Caco-2 (cell line): ENCODE data around the gene TEX19. TPM values are rescaled to one million over a fixed set of nuclear protein-coding genes. Genes with fewer than 3 reads are reported as not detected.

Experiments used
- BruUV-seq: library from RNA; stranded (reverse); fragments of 400-500 nt; replicated peaks from 2 replicates; lab custom pipeline; 2021; lab: Mats Ljungman, UMichigan
- CTCF ChIA-PET: fragments of 300-600 bp; sonication (Branson Sonifier 250); formaldehyde crosslinking; loops from one replicate; lab custom pipeline; 2022; ENCODE audit warnings: antibody characterized with exemption; lab: Charles Lee
- POLR2A ChIA-PET: fragments of 300-600 bp; sonication (Branson Sonifier 250); formaldehyde crosslinking; loops from one replicate; lab custom pipeline; 2022; ENCODE audit warnings: antibody characterized with exemption; lab: Charles Lee
- DNase-seq, 2 experiments: peaks; one replicate each; pipeline versions ENCODE4 v3.0.0 to v3.0.0-alpha.2; 2020 to 2022
- H3K27me3 ChIP-seq: replicated peaks from 2 replicates; pipeline ENCODE4 v1.6.0; 2011; ENCODE audit warnings: low read length; ENCODE audit not compliant: control insufficient read depth, insufficient read depth
- H3K36me3 ChIP-seq: 2 replicates; pipeline ENCODE4 v1.5.1; 2011; ENCODE audit warnings: low read length; ENCODE audit not compliant: control insufficient read depth, insufficient read depth
- H3K4me1 ChIP-seq: fragments of 250-450 bp; sonication (Bioruptor Pico); 2 replicates; pipeline ENCODE4 v1.5.1; 2020; ENCODE audit warnings: mild to moderate bottlenecking
- H3K4me3 ChIP-seq: 2 replicates; pipeline ENCODE4 v1.5.1; 2011; ENCODE audit warnings: low read depth, mild to moderate bottlenecking, control low read depth, low read length
- H3K9me3 ChIP-seq: fragments of 250-450 bp; sonication (Bioruptor Pico); 2 replicates; pipeline ENCODE4 v1.5.1; 2020; ENCODE audit warnings: mild to moderate bottlenecking, moderate library complexity
- H3K27ac Mint-ChIP-seq: one replicate; pipeline ENCODE4 v1.8.0; 2022; ENCODE audit warnings: mixed read lengths; ENCODE audit not compliant: unreplicated experiment
- H3K27me3 Mint-ChIP-seq: one replicate; pipeline ENCODE4 v1.8.0; 2022; ENCODE audit warnings: mixed read lengths; ENCODE audit not compliant: insufficient read depth, unreplicated experiment
- H3K36me3 Mint-ChIP-seq: one replicate; pipeline ENCODE4 v1.8.0; 2022; ENCODE audit warnings: mild to moderate bottlenecking, mixed read lengths; ENCODE audit not compliant: insufficient read depth, unreplicated experiment
- H3K4me1 Mint-ChIP-seq: one replicate; pipeline ENCODE4 v1.8.0; 2022; ENCODE audit warnings: low read depth, mixed read lengths; ENCODE audit not compliant: unreplicated experiment
- H3K4me3 Mint-ChIP-seq: one replicate; pipeline ENCODE4 v1.8.0; 2022; ENCODE audit warnings: mild to moderate bottlenecking, moderate library complexity, mixed read lengths; ENCODE audit not compliant: unreplicated experiment
- H3K9me3 Mint-ChIP-seq: one replicate; pipeline ENCODE4 v1.8.0; 2022; ENCODE audit warnings: mixed read lengths; ENCODE audit not compliant: unreplicated experiment
- CTCF ChIP-seq, 2 experiments: fragments of 200-600 bp in 1 of 2; IDR thresholded peaks; 1 replicate in 1 of 2; 2 replicates in 1 of 2; pipeline versions ENCODE4 v1.5.1 to v1.8.0; 2011 to 2022; ENCODE audit warnings: antibody characterized with exemption in 1 of 2, control low read depth in 1 of 2, inconsistent platforms in 1 of 2, low read depth in 1 of 2, low read length in 1 of 2, mild to moderate bottlenecking in 1 of 2, moderate library complexity in 1 of 2; ENCODE audit not compliant: insufficient read depth in 1 of 2, severe bottlenecking in 1 of 2, unreplicated experiment in 1 of 2
- intact Hi-C: fragments of 100-400 bp; cut with micrococcal nuclease; formaldehyde crosslinking; loops from one replicate; pipeline ENCODE4 v1.10.0; 2022; ENCODE audit not compliant: unreplicated experiment
- total RNA-seq: library from RNA; stranded (reverse); gene quantifications from 2 replicates; pipeline ENCODE4 v1.2.3, GENCODE V29; 2022

The TEX19 gene
- total RNA-seq, 1 experiment from 2014 or later, result 4.2 TPM

GRCh38 chr17:82322526-82323453, 36.3 kb upstream of the TEX19 start:
- no peak overlapping the region for H3K4me3 Mint-ChIP-seq
- H3K4me1 Mint-ChIP-seq, result no peaks in the 10 kb centered on the region
- ChIA-PET POLR2A (no interaction called here), CTCF (interaction anchor here (0.6 to 1.2 kb wide), 3 partner anchors 18 to 86 kb away, joined by 5 to 7 read pairs (median 6); no protein-coding TSS in a partner anchor)
- BruUV-seq, result no TSS peak
- no peaks in the 10 kb centered on the region for H3K9me3 Mint-ChIP-seq
- no peak for DNase-seq
- no peaks in the 10 kb centered on the region for H3K27me3 Mint-ChIP-seq
- no peaks in the 10 kb centered on the region for H3K9me3 ChIP-seq
- H3K27me3 ChIP-seq, result no peaks in the 10 kb centered on the region
- intact Hi-C loops, result no loop called here
- no peak for TF ChIP-seq CTCF (IDR thresholded peaks at IDR 0.05; ENCODE audit: insufficient read depth in 1 of 2, low read depth in 1 of 2, low read length in 1 of 2, severe bottlenecking in 1 of 2, unreplicated experiment in 1 of 2)
- peaks cover 5% of the 10 kb centered on the region for H3K36me3 Mint-ChIP-seq
- no peak overlapping the region for H3K4me3 ChIP-seq
- no peaks in the 10 kb centered on the region for H3K36me3 ChIP-seq
- H3K27ac Mint-ChIP-seq, result no peak overlapping the region
- H3K4me1 ChIP-seq, result peaks cover 17% of the 10 kb centered on the region

GRCh38 chr17:82323514-82324234, 35.4 kb upstream of the TEX19 start:
- Mint-ChIP-seq H3K27ac (no peak overlapping the region), H3K9me3 (no peaks in the 10 kb centered on the region), H3K27me3 (no peaks in the 10 kb centered on the region), H3K36me3 (peaks cover 5% of the 10 kb centered on the region), H3K4me3 (no peak overlapping the region), H3K4me1 (no peaks in the 10 kb centered on the region)
- no peak for TF ChIP-seq CTCF (IDR thresholded peaks at IDR 0.05; ENCODE audit: insufficient read depth in 1 of 2, low read depth in 1 of 2, low read length in 1 of 2, severe bottlenecking in 1 of 2, unreplicated experiment in 1 of 2)
- no peaks in the 10 kb centered on the region for H3K27me3 ChIP-seq
- H3K4me3 ChIP-seq, result no peak overlapping the region
- peaks cover 25% of the 10 kb centered on the region for H3K4me1 ChIP-seq
- ChIA-PET CTCF (interaction anchor here (0.6 to 1.2 kb wide), 3 partner anchors 19 to 87 kb away, joined by 5 to 7 read pairs (median 6); no protein-coding TSS in a partner anchor), POLR2A (no interaction called here)
- intact Hi-C loops, result no loop called here
- no peak for DNase-seq
- no TSS peak for BruUV-seq
- H3K36me3 ChIP-seq, result no peaks in the 10 kb centered on the region
- H3K9me3 ChIP-seq, result no peaks in the 10 kb centered on the region

- Mint-ChIP-seq H3K9me3 (no peaks in the 10 kb centered on the region), H3K4me3 (no peak overlapping the region), H3K36me3 (peaks cover 5% of the 10 kb centered on the region), H3K27ac (no peak overlapping the region), H3K27me3 (no peaks in the 10 kb centered on the region), H3K4me1 (no peaks in the 10 kb centered on the region)
- intact Hi-C loops, result no loop called here
- H3K4me1 ChIP-seq, result peaks cover 32% of the 10 kb centered on the region
- no peaks in the 10 kb centered on the region for H3K36me3 ChIP-seq
- H3K27me3 ChIP-seq, result no peaks in the 10 kb centered on the region
- CTCF ChIA-PET, result no interaction called here
- no peak for DNase-seq
- no peaks in the 10 kb centered on the region for H3K9me3 ChIP-seq
- POLR2A ChIA-PET, result interaction anchor here (0.6 kb wide), 1 partner anchor 32 kb away, joined by 4 read pairs; no protein-coding TSS in a partner anchor
- no peak overlapping the region for H3K4me3 ChIP-seq
- BruUV-seq, result no TSS peak
- TF ChIP-seq CTCF (IDR thresholded peaks at IDR 0.05; ENCODE audit: insufficient read depth in 1 of 2, low read depth in 1 of 2, low read length in 1 of 2, severe bottlenecking in 1 of 2, unreplicated experiment in 1 of 2), result no peak
These were observed 34.3 kb upstream of the TEX19 start for GRCh38 chr17:82324566-82325285.
